Thyroid gland (tissue), 4 donors: ENCODE results near the gene RABL3. TPM values are rescaled to one million over a fixed set of nuclear protein-coding genes. Genes with fewer than 3 reads are reported as not detected.
"Not testable (repeated sequence)": the region's sequence is repeated elsewhere in the genome, so short reads cannot be mapped to it uniquely, and the experiment has no call there.

Source experiments
- DNase-seq, 2 donors: peaks; one replicate each; pipeline ENCODE4 v3.0.0-alpha.2; 2019
- H3K27ac ChIP-seq, 3 donors: fragments of 200-600 bp; sonication (generic); 1 replicate in 2 of 3; 2 replicates in 1 of 3; pipeline ENCODE4 v1.5.1; 2016 to 2019; ENCODE audit warnings: mild to moderate bottlenecking in 1 of 3, moderate library complexity in 1 of 3
- H3K27me3 ChIP-seq: fragments of 200-600 bp; sonication (generic); one replicate; pipeline ENCODE4 v1.5.1; 2019
- H3K36me3 ChIP-seq, 2 donors: fragments of 200-600 bp; sonication (generic); one replicate each; pipeline ENCODE4 v1.5.1; 2016 to 2019
- H3K4me1 ChIP-seq, 2 donors: fragments of 200-600 bp; sonication (generic); one replicate each; pipeline ENCODE4 v1.5.1; 2017 to 2019
- H3K4me3 ChIP-seq, 3 donors: fragments of 200-600 bp; sonication (generic); replicated peaks in 1 of 3; 1 replicate in 2 of 3; 2 replicates in 1 of 3; pipeline ENCODE4 v1.5.1; 2016; ENCODE audit warnings: mild to moderate bottlenecking in 1 of 3
- H3K9me3 ChIP-seq: fragments of 200-600 bp; sonication (generic); one replicate; pipeline ENCODE4 v1.5.1; 2017
- POLR2A ChIP-seq, 2 donors: fragments of 450-650 bp; IDR thresholded peaks; one replicate each; pipeline ENCODE4 v1.6.1; 2017; ENCODE audit warnings: antibody characterized with exemption in 2 of 2, mild to moderate bottlenecking in 2 of 2, moderate library complexity in 1 of 2
- WGBS, 2 donors: methylation state at CpG; one replicate each; pipeline ENCODE4 v1.1.5; 2017; 5-methylcytosine and 5-hydroxymethylcytosine counted together
- intact Hi-C: fragments of 100-400 bp; cut with DNase I; formaldehyde crosslinking; loops from one replicate; pipeline ENCODE4 v1.15.1; 2023
- total RNA-seq, 4 donors: library from RNA; depleted of rRNA; stranded (reverse); fragments of >200 nt; gene quantifications; one replicate each; pipeline ENCODE4 v1.2.3, GENCODE V29; 2016
- TF ChIP-seq, protein P1 (sequence below), 6 experiments: fragments of 200-600 bp in 3 of 6; fragments of 450-650 bp in 3 of 6; sonication (generic) in 3 of 6; IDR thresholded peaks; one replicate each; pipeline ENCODE4 v1.5.1; 2016 to 2019; ENCODE audit warnings: antibody characterized with exemption in 6 of 6, mild to moderate bottlenecking in 2 of 6, inconsistent platforms in 1 of 6, moderate library complexity in 1 of 6

The RABL3 gene
- total RNA-seq, 4 donors from 2014 or later: 24.3 to 59.5 (median 32.0) TPM

DNA sequence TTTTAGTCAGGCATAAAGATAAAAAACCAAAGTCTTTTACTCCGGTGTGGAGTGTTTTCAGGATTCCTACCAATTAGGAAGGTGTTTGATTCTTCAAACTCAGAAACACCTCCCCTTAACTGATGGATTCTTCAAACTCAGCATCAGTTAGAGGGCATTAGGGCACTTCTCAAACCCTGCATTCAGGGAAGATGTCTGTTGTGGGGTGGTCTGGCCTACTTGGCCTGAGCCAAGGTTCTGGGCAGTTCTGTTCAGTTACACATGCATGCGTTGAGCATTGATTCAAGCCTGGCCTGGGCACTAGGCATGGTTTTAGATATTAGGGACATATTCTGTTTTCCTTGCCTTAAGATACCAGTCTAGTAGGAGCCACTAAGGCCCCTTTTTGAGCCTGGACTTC lies 61.3 kb downstream of the RABL3 start:
- DNase-seq: no peak
- intact Hi-C loops: no loop called here
- TF ChIP-seq, protein P1, sequence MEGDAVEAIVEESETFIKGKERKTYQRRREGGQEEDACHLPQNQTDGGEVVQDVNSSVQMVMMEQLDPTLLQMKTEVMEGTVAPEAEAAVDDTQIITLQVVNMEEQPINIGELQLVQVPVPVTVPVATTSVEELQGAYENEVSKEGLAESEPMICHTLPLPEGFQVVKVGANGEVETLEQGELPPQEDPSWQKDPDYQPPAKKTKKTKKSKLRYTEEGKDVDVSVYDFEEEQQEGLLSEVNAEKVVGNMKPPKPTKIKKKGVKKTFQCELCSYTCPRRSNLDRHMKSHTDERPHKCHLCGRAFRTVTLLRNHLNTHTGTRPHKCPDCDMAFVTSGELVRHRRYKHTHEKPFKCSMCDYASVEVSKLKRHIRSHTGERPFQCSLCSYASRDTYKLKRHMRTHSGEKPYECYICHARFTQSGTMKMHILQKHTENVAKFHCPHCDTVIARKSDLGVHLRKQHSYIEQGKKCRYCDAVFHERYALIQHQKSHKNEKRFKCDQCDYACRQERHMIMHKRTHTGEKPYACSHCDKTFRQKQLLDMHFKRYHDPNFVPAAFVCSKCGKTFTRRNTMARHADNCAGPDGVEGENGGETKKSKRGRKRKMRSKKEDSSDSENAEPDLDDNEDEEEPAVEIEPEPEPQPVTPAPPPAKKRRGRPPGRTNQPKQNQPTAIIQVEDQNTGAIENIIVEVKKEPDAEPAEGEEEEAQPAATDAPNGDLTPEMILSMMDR (IDR thresholded peaks at IDR 0.05): no peak
- no peak for TF ChIP-seq POLR2A (IDR thresholded peaks at IDR 0.05)
- no peaks in the 10 kb centered on the region for H3K9me3 ChIP-seq
- no peaks in the 10 kb centered on the region for H3K36me3 ChIP-seq
- H3K27me3 ChIP-seq: no peaks in the 10 kb centered on the region
- H3K4me3 ChIP-seq: peak overlapping the region in 1 of 3 donors; percentile 15
- peak overlapping the region; percentile 78 to 91 (median 89) for H3K27ac ChIP-seq
- H3K4me1 ChIP-seq: peaks cover 37 to 40% of the 10 kb centered on the region in 2 donors
- whole genome bisulfite sequencing, 2 donors: 61 to 79% methylated on average over 2 of the region's 2 CpGs

DNA sequence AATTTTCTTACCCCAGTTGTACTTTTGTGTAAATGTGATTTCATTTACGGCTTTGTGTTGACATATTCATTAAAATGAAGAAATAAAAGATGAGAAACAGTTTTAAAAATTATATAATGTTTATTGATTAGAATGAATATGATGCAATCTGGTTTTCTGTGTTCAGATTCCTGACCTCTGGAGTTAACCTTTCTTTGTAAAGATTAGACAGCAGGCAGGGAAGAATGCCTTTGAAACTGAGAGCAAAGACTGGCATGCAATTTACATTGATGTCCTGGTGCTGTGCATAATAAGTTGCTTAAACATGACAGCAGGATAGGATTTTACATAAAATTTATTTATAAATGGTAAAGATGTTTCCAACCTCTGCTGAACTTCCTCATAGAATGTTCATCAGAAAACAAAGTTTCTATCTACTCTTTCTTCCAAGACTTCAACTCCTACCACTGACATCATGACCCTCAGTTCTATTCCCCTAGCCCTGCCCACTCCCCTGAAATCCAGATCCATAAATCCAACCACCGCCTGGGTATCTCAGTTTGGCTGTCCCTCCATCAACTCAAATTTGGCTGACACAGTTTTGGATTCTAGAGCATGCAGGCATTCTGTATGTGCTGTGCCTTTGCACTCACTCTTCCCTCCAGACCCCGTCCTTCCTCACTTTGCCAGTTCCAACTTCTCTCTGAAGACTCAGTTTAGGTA lies 62.0 kb downstream of the RABL3 start:
- H3K27ac ChIP-seq: peak overlapping the region; percentile 78 to 91 (median 89)
- H3K27me3 ChIP-seq: no peaks in the 10 kb centered on the region
- H3K36me3 ChIP-seq: no peaks in the 10 kb centered on the region
- H3K4me3 ChIP-seq: peak overlapping the region in 1 of 3 donors; percentile 5
- no peaks in the 10 kb centered on the region for H3K9me3 ChIP-seq
- intact Hi-C loops: no loop called here
- H3K4me1 ChIP-seq: peaks cover 37 to 40% of the 10 kb centered on the region in 2 donors
- no peak for DNase-seq
- 90 to 91% methylated on average over 3 of the region's 3 CpGs for WGBS, 2 donors
- TF ChIP-seq, protein P1 (IDR thresholded peaks at IDR 0.05): no peak
- TF ChIP-seq POLR2A (IDR thresholded peaks at IDR 0.05): no peak

DNA sequence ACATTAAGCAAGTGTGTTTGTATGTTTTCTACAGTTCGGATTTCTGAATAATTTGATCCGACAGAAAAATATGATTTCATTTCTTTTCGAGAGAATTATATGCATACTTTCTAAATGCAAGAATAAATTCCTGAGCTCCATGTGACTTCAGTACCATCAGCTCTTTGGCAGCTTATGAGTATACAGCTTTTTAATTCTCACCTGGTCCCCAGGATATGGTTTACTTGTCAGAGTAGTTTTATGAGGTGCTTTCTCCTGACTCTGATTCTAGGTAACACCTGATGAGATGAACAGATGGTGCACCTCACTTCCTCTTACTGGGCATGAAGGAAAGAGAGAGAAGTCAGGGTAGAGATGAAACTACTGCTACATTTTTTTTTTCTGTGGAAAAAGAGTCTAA lies 63.3 kb downstream of the RABL3 start:
- 84 to 85% methylated on average over 3 of the region's 3 CpGs for WGBS, 2 donors
- no peaks in the 10 kb centered on the region for H3K9me3 ChIP-seq
- peak overlapping the region; percentile 61 to 91 (median 89) for H3K27ac ChIP-seq
- no peak overlapping the region for H3K4me3 ChIP-seq
- H3K27me3 ChIP-seq: no peaks in the 10 kb centered on the region
- intact Hi-C loops: no loop called here
- H3K4me1 ChIP-seq: peaks cover 37 to 40% of the 10 kb centered on the region in 2 donors
- no peaks in the 10 kb centered on the region for H3K36me3 ChIP-seq
- TF ChIP-seq, protein P1 (IDR thresholded peaks at IDR 0.05): no peak
- no peak for TF ChIP-seq POLR2A (IDR thresholded peaks at IDR 0.05)
- DNase-seq: no peak

DNA sequence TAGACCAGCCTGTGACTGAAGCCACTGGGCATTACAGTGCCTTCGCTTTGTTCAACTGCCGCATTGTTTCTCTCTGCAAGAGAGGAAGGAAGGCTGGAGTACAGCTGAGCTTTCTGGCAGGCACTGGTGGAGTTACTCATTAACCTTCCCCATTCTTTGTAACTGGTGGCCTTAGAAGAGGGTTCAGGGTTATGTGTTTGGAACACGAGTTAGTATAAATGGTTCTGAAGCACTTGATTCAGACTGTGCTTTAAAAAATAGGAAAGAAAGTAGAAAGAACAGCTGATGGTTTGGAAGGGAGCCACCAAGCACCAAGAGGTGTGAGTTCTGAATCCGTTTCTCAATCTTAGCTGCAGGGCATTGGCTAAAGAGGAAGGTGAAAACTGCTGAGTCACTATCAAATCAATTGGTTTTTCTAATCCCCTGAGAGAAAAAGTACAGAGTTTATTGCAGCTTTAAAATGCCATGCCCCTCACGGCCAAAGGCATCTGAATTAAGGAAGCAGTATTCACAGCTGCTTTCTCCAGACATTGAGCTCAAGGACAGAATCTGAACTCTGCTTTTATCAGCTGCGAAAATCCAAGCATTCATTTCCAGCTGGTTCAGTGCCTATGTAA lies 63.9 kb downstream of the RABL3 start:
- Histone ChIP-seq H3K9me3 (no peaks in the 10 kb centered on the region), H3K27me3 (no peaks in the 10 kb centered on the region), H3K4me3 (no peak overlapping the region), H3K27ac (peak overlapping the region; percentile 61 to 91 (median 89)), H3K36me3 (no peaks in the 10 kb centered on the region), H3K4me1 (peaks cover 34 to 35% of the 10 kb centered on the region in 2 donors)
- peak in 1 of 2 donors; percentile 34 for TF ChIP-seq POLR2A (IDR thresholded peaks at IDR 0.05)
- TF ChIP-seq, protein P1 (IDR thresholded peaks at IDR 0.05): peak in 1 of 6 experiments; percentile 8
- intact Hi-C loops: no loop called here
- 11 to 19% methylated on average over 6 of the region's 6 CpGs for WGBS, 2 donors
- peak; percentile 73 to 75 for DNase-seq

DNA sequence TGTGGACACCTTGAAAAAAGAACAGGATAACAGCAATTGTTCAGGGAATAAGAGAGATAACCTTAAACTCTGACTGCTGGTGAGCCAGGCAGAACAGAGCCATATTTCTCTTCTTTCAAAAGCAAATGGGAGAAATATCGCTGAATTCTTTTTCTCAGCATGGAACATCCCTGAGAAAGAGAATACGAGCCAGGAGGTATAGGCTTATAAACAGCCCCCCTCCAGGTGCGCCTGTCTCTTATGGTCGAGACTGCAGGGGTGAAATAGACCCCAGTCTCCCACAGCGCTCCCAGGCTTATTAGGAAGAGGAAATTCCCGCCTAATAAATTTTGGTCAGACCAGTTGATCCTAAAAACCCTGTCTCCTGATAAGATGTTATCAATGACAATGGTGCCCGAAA lies 65.1 kb downstream of the RABL3 start:
- 91 to 93% methylated on average over 7 of the region's 7 CpGs for WGBS, 2 donors
- H3K9me3 ChIP-seq, H3K4me3 ChIP-seq, H3K27ac ChIP-seq, intact Hi-C loops, DNase-seq, H3K27me3 ChIP-seq, H3K36me3 ChIP-seq: not testable (repeated sequence)
- peaks cover 22 to 23% of the 10 kb centered on the region in 2 donors for H3K4me1 ChIP-seq
